GM20000 (cell line): ENCODE measurements around the gene ARRDC3.
"Not testable (repeated sequence)": the region's sequence is repeated elsewhere in the genome, so short reads cannot be mapped to it uniquely, and the experiment has no call there.

Source experiments
- DNase-seq: peaks from one replicate; pipeline ENCODE4 v3.0.0; 2012; ENCODE audit warnings: low spot score
- TF ChIP-seq, protein P1 (sequence below): IDR thresholded peaks from 2 replicates; pipeline ENCODE4 v1.5.1; 2012; ENCODE audit warnings: mild to moderate bottlenecking, control low read depth; ENCODE audit errors: extremely low read depth, missing control alignments

Gene ARRDC3

GRCh38 chr5:91341154-91341553, 42.0 kb downstream of the ARRDC3 start:
- TF ChIP-seq, protein P1, sequence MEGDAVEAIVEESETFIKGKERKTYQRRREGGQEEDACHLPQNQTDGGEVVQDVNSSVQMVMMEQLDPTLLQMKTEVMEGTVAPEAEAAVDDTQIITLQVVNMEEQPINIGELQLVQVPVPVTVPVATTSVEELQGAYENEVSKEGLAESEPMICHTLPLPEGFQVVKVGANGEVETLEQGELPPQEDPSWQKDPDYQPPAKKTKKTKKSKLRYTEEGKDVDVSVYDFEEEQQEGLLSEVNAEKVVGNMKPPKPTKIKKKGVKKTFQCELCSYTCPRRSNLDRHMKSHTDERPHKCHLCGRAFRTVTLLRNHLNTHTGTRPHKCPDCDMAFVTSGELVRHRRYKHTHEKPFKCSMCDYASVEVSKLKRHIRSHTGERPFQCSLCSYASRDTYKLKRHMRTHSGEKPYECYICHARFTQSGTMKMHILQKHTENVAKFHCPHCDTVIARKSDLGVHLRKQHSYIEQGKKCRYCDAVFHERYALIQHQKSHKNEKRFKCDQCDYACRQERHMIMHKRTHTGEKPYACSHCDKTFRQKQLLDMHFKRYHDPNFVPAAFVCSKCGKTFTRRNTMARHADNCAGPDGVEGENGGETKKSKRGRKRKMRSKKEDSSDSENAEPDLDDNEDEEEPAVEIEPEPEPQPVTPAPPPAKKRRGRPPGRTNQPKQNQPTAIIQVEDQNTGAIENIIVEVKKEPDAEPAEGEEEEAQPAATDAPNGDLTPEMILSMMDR: no peak
- DNase-seq: no peak

DNA sequence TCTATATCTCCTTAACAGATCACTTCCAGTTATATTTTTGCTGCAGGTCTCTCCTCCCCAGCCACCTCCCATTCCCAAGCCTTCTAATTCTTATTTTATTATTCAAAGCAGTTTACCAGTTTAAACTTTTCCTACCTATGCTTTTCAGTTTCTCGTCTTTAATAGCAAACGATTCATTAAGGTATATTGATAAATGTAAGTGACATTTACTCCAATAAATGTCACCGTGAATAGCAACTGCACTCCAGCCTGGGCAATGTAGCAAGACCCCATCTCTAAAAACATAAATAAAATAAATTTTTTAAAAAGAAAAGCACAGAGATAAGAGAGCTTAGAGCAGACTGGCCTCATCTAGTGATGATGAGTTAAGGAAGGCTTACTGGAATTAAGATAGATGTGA, 42.6 kb downstream of the ARRDC3 start:
- TF ChIP-seq, protein P1: no peak
- DNase-seq: no peak

DNA sequence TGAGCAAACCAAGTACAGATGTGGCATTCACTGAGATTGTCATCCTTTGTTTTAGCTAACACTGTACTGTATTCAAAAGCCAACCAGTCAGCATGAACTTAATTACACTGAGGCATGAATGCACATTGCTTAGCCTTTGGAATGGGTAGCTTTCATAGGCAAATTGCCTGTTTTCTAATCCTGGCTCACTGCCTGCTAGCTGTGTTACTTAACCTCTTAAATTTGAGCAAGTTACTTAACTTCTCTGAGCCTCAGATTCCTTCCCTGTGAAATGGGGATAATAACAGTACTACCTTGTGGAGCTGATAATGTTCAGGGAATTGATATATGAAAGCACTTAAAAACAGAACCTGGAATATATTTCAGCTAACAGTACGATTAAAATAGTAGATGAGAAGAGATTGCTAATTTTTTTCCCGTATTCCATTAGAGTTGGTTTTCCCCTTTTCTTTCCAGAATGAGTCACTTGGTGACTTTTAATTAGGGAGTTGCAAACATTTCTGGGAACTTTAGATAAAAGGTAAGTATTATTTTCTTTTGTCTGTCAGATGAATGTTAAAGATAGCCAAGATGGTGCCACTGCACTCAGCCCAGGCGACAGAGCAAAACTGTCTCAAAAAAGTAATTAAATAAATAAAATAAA, 43.9 kb downstream of the ARRDC3 start:
- TF ChIP-seq, protein P1: no peak
- no peak for DNase-seq

- no peak for DNase-seq
- TF ChIP-seq, protein P1: no peak
Measured at GRCh38 chr5:91332267-91333045, 50.7 kb downstream of the ARRDC3 start.

DNA sequence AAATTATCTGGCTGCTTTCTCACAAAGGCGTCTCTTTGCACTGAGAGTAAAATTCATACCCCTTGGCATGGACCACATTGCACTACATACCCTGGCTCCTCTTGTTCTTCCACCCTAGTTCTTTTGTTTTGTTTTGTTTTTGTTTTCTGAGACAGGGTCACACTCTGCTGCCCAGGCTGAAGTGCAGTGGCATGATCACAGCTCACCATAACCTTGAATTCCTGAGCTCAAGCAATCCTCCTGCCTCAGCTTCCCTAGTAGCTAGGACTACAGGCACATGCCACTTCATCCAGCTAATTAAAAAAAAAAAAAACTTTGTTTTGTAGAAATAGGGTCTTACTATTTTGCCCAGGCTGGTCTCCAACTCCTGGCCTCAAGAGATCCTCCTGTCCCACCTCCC, 51.4 kb downstream of the ARRDC3 start:
- no peak for DNase-seq
- TF ChIP-seq, protein P1: no peak

GRCh38 chr5:91329283-91329682, 53.8 kb downstream of the ARRDC3 start:
- TF ChIP-seq, protein P1: no peak
- DNase-seq: no peak

DNA sequence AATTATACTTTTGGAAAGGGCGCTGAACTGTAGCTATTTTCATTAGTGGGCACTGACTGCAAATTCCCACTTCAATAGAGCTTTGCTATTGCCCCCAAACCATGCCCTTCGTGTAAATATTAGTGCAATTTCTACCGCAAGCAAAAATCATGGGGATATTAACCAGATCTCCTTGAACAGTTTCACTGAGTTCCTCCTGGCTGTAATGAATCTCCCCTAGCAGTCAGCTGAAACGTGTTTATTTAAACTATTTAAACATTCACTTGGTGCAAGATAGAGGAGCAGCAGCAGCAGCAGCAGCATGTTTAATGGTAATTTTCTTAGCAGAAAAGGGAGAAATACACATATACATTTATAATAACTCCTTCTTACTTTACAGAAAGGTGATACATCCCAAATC, 54.4 kb downstream of the ARRDC3 start:
- TF ChIP-seq, protein P1: no peak
- DNase-seq: no peak

GRCh38 chr5:91322981-91323380, 60.1 kb downstream of the ARRDC3 start:
- DNase-seq: not testable (repeated sequence)
